Astrocyte of the cerebellum (primary cell): ENCODE measurements around the gene IFT88.

Experiments used
- DNase-seq: peaks from one replicate; pipeline ENCODE4 v3.0.0-alpha.2; 2011; ENCODE audit warnings: low read depth
- H3K4me3 ChIP-seq: 2 replicates; pipeline ENCODE4 v1.5.1; 2011; ENCODE audit warnings: mild to moderate bottlenecking, low read depth, low read length, moderate library complexity
- CTCF ChIP-seq: IDR thresholded peaks from 2 replicates; pipeline ENCODE4 v1.5.1; 2012; ENCODE audit warnings: low read length, low read depth, moderate library complexity, mild to moderate bottlenecking; ENCODE audit errors: missing control alignments
- in situ Hi-C: cut with HindIII; loops from 2 replicates; pipeline ENCODE4 v1.10.0; 2017; ENCODE audit warnings: low sequenced_read_pairs

Gene IFT88

GRCh38 chr13:20588529-20589110, 21.7 kb downstream of the IFT88 start:
- DNase-seq, result no peak
- in situ Hi-C loops, result loop anchor here (10.0 kb wide), 1 partner anchor 76 kb away; no protein-coding TSS in a partner anchor
- no peak for TF ChIP-seq CTCF

GRCh38 chr13:20590561-20590960, 23.6 kb downstream of the IFT88 start:
- in situ Hi-C loops, result no loop called here
- no peak overlapping the region for H3K4me3 ChIP-seq
- no peak for DNase-seq
- TF ChIP-seq CTCF, result no peak

More at GRCh38 chr13:20588529-20589110, 21.7 kb downstream of the IFT88 start:
- H3K4me3 ChIP-seq, result no peak overlapping the region

GRCh38 chr13:20592606-20593005, 25.6 kb downstream of the IFT88 start:
- no peak for DNase-seq
- in situ Hi-C loops, result no loop called here
- TF ChIP-seq CTCF, result no peak
- H3K4me3 ChIP-seq, result no peak overlapping the region

GRCh38 chr13:20594280-20594679, 27.3 kb downstream of the IFT88 start:
- in situ Hi-C loops, result no loop called here
- DNase-seq, result no peak
- H3K4me3 ChIP-seq, result no peak overlapping the region
- no peak for TF ChIP-seq CTCF

- in situ Hi-C loops, result no loop called here
- DNase-seq, result no peak
- no peak for TF ChIP-seq CTCF
- H3K4me3 ChIP-seq, result no peak overlapping the region
These were observed 40.1 kb downstream of the IFT88 start for GRCh38 chr13:20607015-20607414.

- no peak overlapping the region for H3K4me3 ChIP-seq
- no peak for TF ChIP-seq CTCF
- DNase-seq, result peak; percentile 4
- in situ Hi-C loops, result no loop called here
These were observed 41.6 kb downstream of the IFT88 start for GRCh38 chr13:20608438-20609020.
